ENCODE results near the gene ZDHHC19. TPM values are rescaled to one million over a fixed set of nuclear protein-coding genes. Genes with fewer than 3 reads are reported as not detected.
A peak's percentile ranks its signal among the peaks of the same experiment; 100 is the strongest.
"Not testable (repeated sequence)": the region's sequence is repeated elsewhere in the genome, so short reads cannot be mapped to it uniquely, and the experiment has no call there.

Gene ZDHHC19
- total RNA-seq, 2 experiments from 2014 or later = not detected

- intact Hi-C loops (cut with micrococcal nuclease) = no loop called here
Observed at GRCh38 chr3:196174652-196175051, 36.5 kb downstream of the ZDHHC19 start.

GRCh38 chr3:196170296-196170695, 40.9 kb downstream of the ZDHHC19 start:
- ATAC-seq; DNase-seq; H3K27me3 Mint-ChIP-seq; CTCF ChIA-PET; H3K4me3 Mint-ChIP-seq; H3K4me1 Mint-ChIP-seq (ENCODE audit: low read depth); H3K27ac Mint-ChIP-seq; H3K9me3 Mint-ChIP-seq; POLR2A ChIA-PET; intact Hi-C loops (cut with micrococcal nuclease); H3K36me3 Mint-ChIP-seq (ENCODE audit: low read depth): not testable (repeated sequence)

More at GRCh38 chr3:196174652-196175051, 36.5 kb downstream of the ZDHHC19 start:
- Mint-ChIP-seq H3K4me1 (ENCODE audit: low read depth) (peaks cover 12% of the 10 kb centered on the region), H3K27me3 (no peaks in the 10 kb centered on the region), H3K27ac (no peak overlapping the region), H3K36me3 (ENCODE audit: low read depth) (peaks cover 1% of the 10 kb centered on the region), H3K4me3 (no peak overlapping the region), H3K9me3 (peaks cover 1% of the 10 kb centered on the region)
- no peak for DNase-seq
- POLR2A ChIA-PET = interaction anchor here (1.4 kb wide), 1 partner anchor 14 kb away, joined by 3 read pairs; no protein-coding TSS in a partner anchor
- no peak for ATAC-seq
- TF ChIP-seq CTCF (IDR thresholded peaks at IDR 0.05) = no peak
- CTCF ChIA-PET = no interaction called here

- ChIA-PET POLR2A (no interaction called here), CTCF (no interaction called here)
- Mint-ChIP-seq H3K36me3 (ENCODE audit: low read depth) (no peaks in the 10 kb centered on the region), H3K27ac (no peak overlapping the region), H3K27me3 (no peaks in the 10 kb centered on the region), H3K9me3 (no peaks in the 10 kb centered on the region), H3K4me1 (ENCODE audit: low read depth) (peaks cover 5% of the 10 kb centered on the region), H3K4me3 (no peak overlapping the region)
- DNase-seq (no peak), ATAC-seq (no peak)
- TF ChIP-seq CTCF (IDR thresholded peaks at IDR 0.05) = no peak
- intact Hi-C loops (cut with micrococcal nuclease) = no loop called here
Observed at GRCh38 chr3:196169836-196170240, 41.4 kb downstream of the ZDHHC19 start.

- POLR2A ChIA-PET = no interaction called here
- no peak overlapping the region for H3K27ac Mint-ChIP-seq
- CTCF ChIA-PET = no interaction called here
- DNase-seq (no peak), ATAC-seq (no peak)
- peaks cover 5% of the 10 kb centered on the region for H3K4me1 Mint-ChIP-seq (ENCODE audit: low read depth)
- no peaks in the 10 kb centered on the region for H3K27me3 Mint-ChIP-seq
- no peaks in the 10 kb centered on the region for H3K9me3 Mint-ChIP-seq
- no peak for TF ChIP-seq CTCF (IDR thresholded peaks at IDR 0.05)
- H3K36me3 Mint-ChIP-seq (ENCODE audit: low read depth) = no peaks in the 10 kb centered on the region
- H3K4me3 Mint-ChIP-seq = no peak overlapping the region
- intact Hi-C loops (cut with micrococcal nuclease) = no loop called here
Observed at GRCh38 chr3:196168808-196169391, 42.3 kb downstream of the ZDHHC19 start.

DNA sequence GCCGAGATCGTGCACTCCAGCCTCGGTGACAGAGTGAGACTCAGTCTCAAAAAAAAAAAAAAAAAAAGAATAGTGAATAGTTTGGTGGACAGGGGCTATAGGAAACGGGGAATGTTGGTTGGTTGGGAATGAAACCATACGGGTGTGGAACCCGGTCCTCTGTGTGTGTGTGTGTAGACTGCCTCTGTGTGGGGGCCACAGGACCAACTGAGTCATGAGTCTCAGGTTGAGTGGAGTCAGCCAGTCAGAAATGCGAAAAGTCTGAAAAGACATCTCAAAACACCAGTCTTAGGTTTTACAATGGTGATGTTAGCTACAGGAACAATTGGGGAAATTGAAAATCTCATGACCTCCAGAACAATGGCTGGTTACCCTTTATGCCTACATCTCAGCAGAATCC, 44.5 kb downstream of the ZDHHC19 start:
- Mint-ChIP-seq H3K27me3 (no peaks in the 10 kb centered on the region), H3K36me3 (ENCODE audit: low read depth) (no peaks in the 10 kb centered on the region), H3K4me3 (no peak overlapping the region), H3K9me3 (no peaks in the 10 kb centered on the region), H3K4me1 (ENCODE audit: low read depth) (peaks cover 5% of the 10 kb centered on the region), H3K27ac (peak overlapping the region; percentile 50)
- TF ChIP-seq CTCF (IDR thresholded peaks at IDR 0.05) = no peak
- ChIA-PET CTCF (interaction anchor here (1.0 kb wide), 1 partner anchor 13 kb away, joined by 3 read pairs; no protein-coding TSS in a partner anchor), POLR2A (no interaction called here)
- peak; percentile 37 for DNase-seq
- intact Hi-C loops (cut with micrococcal nuclease) = no loop called here
- ATAC-seq = peak; percentile 76

Measured in activated CD8-positive, alpha-beta T cell treated with anti-CD3 and anti-CD28 coated beads for 36 hours (primary cell).